8988T (cell line): ENCODE results near the gene CEND1.

Experiments
- DNase-seq: peaks from one replicate; pipeline ENCODE4 v3.0.0; 2011

The CEND1 gene

GRCh38 chr11:827146-827896 is 37.4 kb upstream of the CEND1 start:
- DNase-seq: peak; percentile 63

DNA sequence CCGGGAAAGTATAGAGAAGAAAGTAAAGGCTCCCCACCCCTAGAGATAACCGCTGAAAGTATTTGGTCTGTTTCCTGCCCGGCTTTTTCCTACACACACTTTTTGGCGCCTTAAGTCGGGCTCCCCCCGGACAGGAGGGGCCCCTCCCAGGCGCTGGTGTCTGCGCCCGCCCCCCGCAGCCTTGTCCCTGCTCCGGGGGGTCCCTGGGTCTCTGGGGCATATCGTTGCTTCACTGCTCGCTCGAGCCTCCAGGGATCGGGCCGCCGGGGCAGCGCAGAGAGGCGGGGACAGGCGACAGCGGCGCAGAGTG is 36.9 kb upstream of the CEND1 start:
- DNase-seq: no peak

DNA sequence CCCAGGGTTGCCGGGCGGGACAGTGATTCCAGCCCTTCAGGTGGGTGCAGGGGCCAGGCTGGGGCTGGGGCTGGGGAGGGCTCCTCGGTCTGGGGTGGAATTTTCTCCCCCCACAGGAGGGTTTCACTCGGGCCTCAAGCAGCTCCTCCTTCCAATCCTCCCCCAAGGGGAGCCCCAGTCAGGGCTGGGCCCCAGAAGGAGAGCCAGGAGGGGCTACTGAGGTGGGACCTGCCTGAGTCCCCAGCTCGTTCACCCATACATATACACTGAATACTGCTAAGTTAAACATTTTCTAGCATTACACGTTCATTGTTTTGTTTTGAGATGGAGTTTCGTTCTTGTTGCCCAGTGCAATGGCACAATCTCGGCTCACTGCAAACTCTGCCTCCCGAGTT is 36.3 kb upstream of the CEND1 start:
- no peak for DNase-seq

GRCh38 chr11:825366-826226 is 35.7 kb upstream of the CEND1 start:
- DNase-seq: no peak

DNA sequence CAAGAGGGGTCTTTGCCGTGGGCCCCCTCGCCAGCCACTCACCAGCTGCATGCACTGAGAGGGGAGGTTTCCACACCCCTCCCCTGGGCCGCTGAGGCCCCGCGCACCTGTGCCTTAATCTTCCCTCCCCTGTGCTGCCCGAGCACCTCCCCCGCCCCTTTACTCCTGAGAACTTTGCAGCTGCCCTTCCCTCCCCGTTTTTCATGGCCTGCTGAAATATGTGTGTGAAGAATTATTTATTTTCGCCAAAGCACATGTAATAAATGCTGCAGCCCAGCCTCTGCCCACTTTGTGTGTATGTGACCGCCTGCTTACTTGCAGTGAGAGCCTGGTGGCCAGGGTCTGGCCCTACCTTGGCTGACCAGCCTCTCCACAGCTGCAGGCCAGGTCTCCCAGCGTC is 35.1 kb upstream of the CEND1 start:
- DNase-seq: no peak

DNA sequence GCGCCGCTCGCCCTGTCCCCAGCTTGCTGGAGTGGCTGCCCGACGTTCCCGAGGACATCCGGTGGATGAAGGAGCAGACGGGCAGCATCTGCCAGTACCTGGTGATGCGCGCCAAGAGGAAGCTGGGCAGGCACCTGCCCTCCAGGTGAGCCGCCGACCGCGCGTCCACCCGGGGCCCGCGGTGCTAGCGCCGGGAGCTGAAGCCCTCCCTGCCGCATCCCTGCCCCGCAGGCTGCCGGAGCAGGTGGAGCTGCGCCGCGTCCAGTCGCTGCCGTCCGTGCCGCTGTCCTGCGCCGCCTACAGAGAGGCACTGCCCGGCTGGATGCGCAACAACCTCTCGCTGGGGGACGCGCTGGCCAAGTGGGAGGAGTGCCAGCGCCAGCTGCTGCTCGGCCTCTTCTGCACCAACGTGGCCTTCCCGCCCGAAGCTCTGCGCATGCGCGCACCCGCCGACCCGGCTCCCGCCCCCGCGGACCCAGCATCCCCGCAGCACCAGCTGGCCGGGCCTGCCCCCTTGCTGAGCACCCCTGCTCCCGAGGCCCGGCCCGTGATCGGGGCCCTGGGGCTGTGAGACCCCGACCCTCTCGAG is 34.5 kb upstream of the CEND1 start:
- no peak for DNase-seq

DNA sequence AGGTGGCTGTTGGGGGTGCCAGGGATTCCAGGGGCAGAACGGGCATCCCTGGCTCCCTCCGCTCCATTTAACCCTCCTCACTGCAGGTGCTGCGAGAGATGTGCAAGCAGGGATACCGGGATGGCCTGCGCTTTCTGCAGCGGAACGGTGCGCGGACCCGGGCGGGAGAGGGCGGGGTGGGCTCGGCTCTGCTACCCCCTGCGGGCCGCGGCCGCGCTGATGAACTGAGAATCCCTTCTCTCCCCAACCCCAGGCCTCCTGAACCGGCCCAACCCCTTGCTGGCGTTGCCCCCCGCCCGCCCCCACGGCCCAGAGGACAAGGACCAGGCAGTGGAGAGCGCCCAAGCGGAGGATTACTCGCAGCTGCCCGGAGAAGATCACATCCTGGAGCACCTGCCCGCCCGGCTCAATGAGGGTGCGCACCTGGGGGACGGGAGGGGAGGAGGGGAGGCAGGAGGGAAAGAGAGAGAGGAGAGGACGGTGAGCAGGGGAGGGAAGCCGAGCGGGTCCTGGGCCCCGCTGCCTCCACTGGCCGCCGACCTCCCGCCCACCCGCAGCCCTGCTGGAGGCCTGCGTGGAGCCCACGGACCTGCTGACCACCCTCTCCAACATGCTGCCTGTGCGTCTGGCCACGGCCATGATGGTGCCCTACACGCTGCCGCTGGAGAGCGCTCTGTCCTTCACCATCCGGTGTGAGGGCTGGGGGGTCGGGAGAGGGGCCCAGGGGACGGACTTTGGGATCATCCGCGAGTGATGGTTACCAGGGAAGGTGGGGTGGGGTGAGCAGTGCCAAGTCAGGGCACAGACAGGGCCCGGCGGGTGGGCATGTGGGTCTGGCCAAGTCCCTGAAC is 33.8 kb upstream of the CEND1 start:
- DNase-seq: no peak

DNA sequence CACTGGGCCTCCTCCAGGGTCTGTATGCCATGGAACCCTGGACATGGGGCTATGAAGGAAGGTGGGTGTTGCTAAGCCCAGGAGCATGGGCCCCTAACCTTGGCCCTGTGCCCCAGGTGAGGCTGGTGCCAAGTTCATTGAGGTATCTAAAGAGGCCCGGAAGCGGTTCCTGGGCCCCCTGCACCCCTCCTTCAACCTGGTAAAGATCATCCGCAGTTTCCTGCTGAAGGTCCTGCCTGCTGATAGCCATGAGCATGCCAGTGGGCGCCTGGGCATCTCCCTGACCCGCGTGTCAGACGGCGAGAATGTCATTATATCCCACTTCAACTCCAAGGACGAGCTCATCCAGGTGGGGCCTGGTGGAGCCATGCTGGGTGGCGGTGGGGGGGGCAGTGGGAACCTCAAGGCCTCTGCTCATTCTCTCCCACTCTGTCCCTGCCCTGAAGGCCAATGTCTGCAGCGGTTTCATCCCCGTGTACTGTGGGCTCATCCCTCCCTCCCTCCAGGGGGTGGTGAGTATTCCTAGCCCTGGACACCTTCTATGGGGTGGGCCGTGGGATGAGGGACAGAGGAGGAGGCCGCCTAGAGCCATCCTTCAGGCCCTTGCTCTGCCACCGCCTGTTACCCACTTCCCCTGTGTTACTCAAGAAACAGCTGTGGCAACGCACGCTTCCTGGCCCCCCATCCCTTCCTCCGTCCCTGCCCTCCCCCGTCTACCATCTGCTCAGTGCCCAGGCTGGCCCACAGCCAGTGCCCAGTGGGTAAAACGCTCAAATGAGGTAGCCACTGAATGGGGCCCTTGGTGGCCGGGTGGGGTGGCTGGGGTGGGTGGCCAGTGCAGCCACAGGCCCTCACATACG is 31.9 kb upstream of the CEND1 start:
- no peak for DNase-seq

GRCh38 chr11:820655-821511 is 31.0 kb upstream of the CEND1 start:
- peak; percentile 97 for DNase-seq

DNA sequence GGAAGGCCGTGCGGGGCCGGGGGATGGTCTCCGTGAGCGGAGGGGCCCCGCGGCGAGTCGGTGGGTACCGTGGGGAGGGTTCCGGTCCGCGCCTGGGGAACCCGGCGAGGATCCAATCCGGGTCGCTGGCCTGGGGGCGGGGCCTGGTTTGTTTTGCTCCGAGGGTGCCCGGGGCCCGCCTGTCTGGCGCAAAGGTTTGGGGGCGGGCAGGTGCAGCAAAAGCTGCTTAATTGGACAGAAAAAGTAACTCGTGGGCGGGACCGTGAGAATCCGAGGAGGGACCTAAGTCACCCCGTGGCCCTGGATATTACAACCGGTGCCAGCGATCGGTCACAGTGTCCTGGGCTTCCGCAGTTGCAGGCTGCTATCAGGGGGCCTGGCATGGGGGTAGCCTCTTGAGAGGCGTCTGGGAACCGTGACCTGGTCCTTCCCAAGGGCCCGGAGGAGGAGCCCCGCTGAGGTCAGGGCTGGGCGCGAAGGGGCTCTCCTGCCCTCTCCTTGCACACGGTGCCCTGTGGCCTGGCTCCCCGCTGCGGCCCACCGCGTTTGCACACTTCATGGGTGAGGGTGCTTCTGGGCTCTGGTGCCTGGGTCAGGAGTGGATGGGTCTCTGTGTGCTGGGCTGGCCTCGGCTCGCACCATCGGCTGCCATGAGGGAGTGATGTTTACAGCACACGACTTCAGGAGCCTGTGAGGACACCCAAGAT is 30.2 kb upstream of the CEND1 start:
- DNase-seq: peak; percentile 96

GRCh38 chr11:819129-819931 is 29.4 kb upstream of the CEND1 start:
- peak; percentile 94 for DNase-seq

DNA sequence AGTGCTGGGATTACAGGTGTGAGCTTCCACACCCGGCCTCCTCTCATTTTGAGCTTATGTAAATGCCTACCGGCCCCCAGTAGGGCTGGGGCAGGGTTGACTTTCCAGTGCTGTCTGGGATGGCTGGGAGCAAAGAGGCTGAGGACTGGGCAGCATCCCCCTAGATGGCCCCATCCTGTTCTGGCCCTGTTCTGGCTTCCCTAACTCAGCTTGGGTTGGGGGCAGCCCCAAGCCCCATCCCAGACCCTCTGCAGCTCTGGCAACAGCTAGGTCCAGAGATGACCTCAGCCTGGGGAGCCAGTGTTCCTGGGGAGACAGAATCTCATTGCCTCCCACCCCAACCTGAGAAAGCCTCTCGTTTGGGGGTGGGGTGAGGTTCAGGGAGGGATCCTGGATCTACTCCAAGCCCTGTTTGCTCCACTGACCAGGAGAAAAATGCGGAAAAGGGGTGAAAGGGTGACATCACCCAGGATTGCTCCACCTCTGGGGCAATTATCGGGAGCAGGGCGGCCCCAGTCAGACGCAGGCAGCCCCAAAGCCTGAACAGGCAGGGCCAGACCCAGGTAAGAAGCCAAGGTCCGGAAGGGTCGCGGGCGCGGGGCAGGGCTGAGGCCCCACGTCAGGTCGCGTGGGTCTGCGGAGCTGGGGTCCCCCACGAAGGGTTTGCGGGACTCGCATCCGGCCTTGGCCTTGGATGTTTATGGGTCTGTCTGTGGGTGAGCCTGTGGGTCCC is 28.7 kb upstream of the CEND1 start, which contains the start of gene PNPLA2:
Gene PNPLA2, plus strand, starts transcription at position 519 of the 733 bp plus-strand sequence. CDS start 805 bp downstream, outside the sequence.
- DNase-seq: no peak

GRCh38 chr11:816433-816779 is 26.5 kb upstream of the CEND1 start:
- DNase-seq: no peak

GRCh38 chr11:815675-816432 is 26.0 kb upstream of the CEND1 start:
- DNase-seq: no peak

- no peak for DNase-seq
Observed at GRCh38 chr11:813456-814096, 23.7 kb upstream of the CEND1 start.

DNA sequence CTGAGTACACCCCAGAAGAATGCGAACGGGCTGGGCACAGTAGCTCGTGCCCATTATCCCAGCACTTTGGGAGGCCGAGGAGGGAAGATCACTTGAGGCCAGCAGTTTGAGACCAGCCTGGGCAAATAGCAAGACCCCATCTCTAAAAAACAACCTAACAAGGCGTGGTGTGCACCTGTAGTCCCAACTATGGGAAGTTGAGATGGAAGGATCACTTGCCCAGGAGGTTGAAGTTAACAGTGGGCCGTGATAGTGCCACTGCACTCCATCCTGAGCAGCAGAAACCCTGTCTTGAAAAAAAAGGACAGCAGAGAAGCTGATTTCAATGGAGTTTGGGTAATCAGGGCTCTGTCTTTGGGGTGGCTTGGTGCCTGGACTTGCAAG is 23.2 kb upstream of the CEND1 start:
- DNase-seq: no peak

DNA sequence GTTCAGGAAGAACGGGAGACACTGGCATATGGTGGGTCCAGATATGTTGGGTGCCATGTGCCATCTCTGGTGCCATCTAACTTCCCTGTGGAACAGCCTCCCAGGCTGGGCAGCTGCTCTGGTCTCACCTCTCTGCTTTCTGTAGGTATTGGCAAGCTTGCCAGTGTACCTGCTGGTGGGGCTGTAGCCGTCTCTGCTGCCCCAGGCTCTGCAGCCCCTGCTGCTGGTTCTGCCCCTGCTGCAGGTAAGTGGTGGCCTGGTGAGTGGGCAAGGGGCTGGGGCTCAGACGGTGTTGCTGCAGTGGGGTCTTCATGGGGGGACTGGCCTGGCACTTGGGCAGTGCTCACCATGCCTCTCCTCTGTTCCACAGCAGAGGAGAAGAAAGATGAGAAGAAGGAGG is 22.5 kb upstream of the CEND1 start:
- DNase-seq: no peak
